ENCODE measurements around the gene CCDC182.

The CCDC182 gene

DNA sequence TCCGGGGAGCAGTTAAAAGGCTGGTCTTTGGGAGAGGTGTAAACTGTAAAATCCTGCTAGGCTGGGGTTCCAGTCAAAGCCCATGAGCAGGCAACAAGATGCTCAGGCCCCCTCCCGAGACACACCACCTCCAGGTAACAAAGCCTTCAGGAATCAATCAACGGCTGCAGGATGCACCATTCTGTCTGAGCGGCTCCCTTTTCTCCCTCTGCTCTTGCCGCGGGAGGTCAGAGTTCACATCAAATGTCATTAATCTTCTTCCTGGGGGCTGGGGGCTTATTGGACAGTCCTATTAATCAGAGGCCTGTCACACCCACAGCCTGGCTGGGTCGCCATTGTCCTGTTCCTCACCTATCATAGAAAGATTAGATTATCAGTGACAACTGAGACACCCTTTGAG lies 11.9 kb upstream of the CCDC182 start:
- H3K4me3 ChIP-seq (ENCODE audit: low read depth, low read length) = no peak overlapping the region
- H3K36me3 ChIP-seq (ENCODE audit: control insufficient read depth, insufficient read depth, low read length) = no peaks in the 10 kb centered on the region
- no peak overlapping the region for H3K27ac ChIP-seq (ENCODE audit: low read depth, low read length)
- H3K27me3 ChIP-seq (ENCODE audit: control insufficient read depth, insufficient read depth, low read length) = no peaks in the 10 kb centered on the region
- no peak overlapping the region for H3K9ac ChIP-seq (ENCODE audit: low read depth, low read length)
- peaks cover 4% of the 10 kb centered on the region for H3K4me1 ChIP-seq (ENCODE audit: control insufficient read depth, insufficient read depth, low read length)
- H3K9me3 ChIP-seq (ENCODE audit: control insufficient read depth, insufficient read depth, low read length) = no peaks in the 10 kb centered on the region

- H3K4me1 ChIP-seq (ENCODE audit: control insufficient read depth, insufficient read depth, low read length) = no peaks in the 10 kb centered on the region; the same call in 1 of the 2 replicates
- no peaks in the 10 kb centered on the region for H3K27me3 ChIP-seq (ENCODE audit: control insufficient read depth, insufficient read depth, low read length)
- no peak overlapping the region for H3K27ac ChIP-seq (ENCODE audit: low read depth, low read length)
- H3K36me3 ChIP-seq (ENCODE audit: control insufficient read depth, insufficient read depth, low read length) = no peaks in the 10 kb centered on the region
- H3K4me3 ChIP-seq (ENCODE audit: low read depth, low read length) = no peak overlapping the region
- no peaks in the 10 kb centered on the region for H3K9me3 ChIP-seq (ENCODE audit: control insufficient read depth, insufficient read depth, low read length)
- H3K9ac ChIP-seq (ENCODE audit: low read depth, low read length) = no peak overlapping the region
These were observed 10.5 kb upstream of the CCDC182 start for GRCh38 chr17:57755480-57756070.

DNA sequence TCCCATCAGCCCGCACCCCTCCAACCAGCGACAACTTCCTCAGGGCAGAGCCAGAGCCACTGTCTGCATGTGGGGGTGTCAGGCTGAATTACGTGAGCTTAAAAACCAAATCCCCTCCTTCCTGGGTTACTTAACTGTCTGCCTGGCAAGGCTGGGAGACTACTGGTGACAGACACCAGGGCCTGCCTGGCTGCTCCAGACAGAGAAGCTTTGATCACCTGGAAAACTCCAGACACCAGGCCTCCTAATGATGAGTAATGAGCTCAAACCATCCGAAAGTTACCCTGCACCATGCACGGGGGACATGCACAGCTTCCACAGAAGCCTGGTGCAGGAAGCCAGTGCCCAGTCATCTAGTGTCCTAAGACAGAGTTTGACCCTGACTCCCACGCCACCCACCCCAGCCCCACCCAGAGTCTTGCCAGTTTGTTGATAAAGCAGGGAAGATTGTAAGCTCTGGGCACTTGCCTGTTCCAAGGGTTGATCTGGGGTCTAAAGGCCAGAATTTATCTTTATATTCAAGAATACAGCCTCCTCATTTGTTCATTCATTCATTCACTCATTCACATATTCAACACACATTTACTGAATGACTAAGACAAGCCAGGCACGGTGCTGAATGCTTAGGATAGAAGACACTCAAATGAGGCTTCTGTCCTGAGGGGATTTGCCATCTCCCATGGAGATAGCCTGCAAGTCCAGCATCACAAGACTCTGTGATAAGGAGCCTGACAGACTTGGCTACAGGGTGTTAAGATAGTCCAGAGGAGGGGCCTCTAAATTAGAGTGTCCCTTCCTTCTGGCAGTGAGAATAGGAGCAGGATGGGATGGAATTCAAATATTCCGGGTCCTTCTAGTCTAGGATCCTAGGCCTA lies 7.2 kb upstream of the CCDC182 start:
- Histone ChIP-seq H3K9me3 (ENCODE audit: control insufficient read depth, insufficient read depth, low read length) (no peaks in the 10 kb centered on the region), H3K27ac (ENCODE audit: low read depth, low read length) (no peak overlapping the region), H3K36me3 (ENCODE audit: control insufficient read depth, insufficient read depth, low read length) (no peaks in the 10 kb centered on the region), H3K4me1 (ENCODE audit: control insufficient read depth, insufficient read depth, low read length) (no peaks in the 10 kb centered on the region; the same call in 1 of the 2 replicates), H3K4me3 (ENCODE audit: low read depth, low read length) (no peak overlapping the region), H3K9ac (ENCODE audit: low read depth, low read length) (no peak overlapping the region), H3K27me3 (ENCODE audit: control insufficient read depth, insufficient read depth, low read length) (no peaks in the 10 kb centered on the region)

- no peaks in the 10 kb centered on the region for H3K9me3 ChIP-seq (ENCODE audit: control insufficient read depth, insufficient read depth, low read length)
- H3K4me1 ChIP-seq (ENCODE audit: control insufficient read depth, insufficient read depth, low read length) = no peaks in the 10 kb centered on the region; the same call in 1 of the 2 replicates
- H3K27ac ChIP-seq (ENCODE audit: low read depth, low read length) = no peak overlapping the region
- no peaks in the 10 kb centered on the region for H3K36me3 ChIP-seq (ENCODE audit: control insufficient read depth, insufficient read depth, low read length)
- no peaks in the 10 kb centered on the region for H3K27me3 ChIP-seq (ENCODE audit: control insufficient read depth, insufficient read depth, low read length)
- no peak overlapping the region for H3K4me3 ChIP-seq (ENCODE audit: low read depth, low read length)
- H3K9ac ChIP-seq (ENCODE audit: low read depth, low read length) = no peak overlapping the region
These were observed 6.4 kb upstream of the CCDC182 start for GRCh38 chr17:57751348-57751971.

- no peak overlapping the region for H3K4me3 ChIP-seq (ENCODE audit: low read depth, low read length)
- H3K9ac ChIP-seq (ENCODE audit: low read depth, low read length) = no peak overlapping the region
- H3K4me1 ChIP-seq (ENCODE audit: control insufficient read depth, insufficient read depth, low read length) = no peaks in the 10 kb centered on the region; the same call in 1 of the 2 replicates
- no peaks in the 10 kb centered on the region for H3K36me3 ChIP-seq (ENCODE audit: control insufficient read depth, insufficient read depth, low read length)
- no peaks in the 10 kb centered on the region for H3K27me3 ChIP-seq (ENCODE audit: control insufficient read depth, insufficient read depth, low read length)
- no peak overlapping the region for H3K27ac ChIP-seq (ENCODE audit: low read depth, low read length)
- H3K9me3 ChIP-seq (ENCODE audit: control insufficient read depth, insufficient read depth, low read length) = no peaks in the 10 kb centered on the region
These were observed 5.8 kb upstream of the CCDC182 start for GRCh38 chr17:57750895-57751294.

- no peak overlapping the region for H3K9ac ChIP-seq (ENCODE audit: low read depth, low read length)
These were observed 5.2 kb upstream of the CCDC182 start for GRCh38 chr17:57750109-57750871.

DNA sequence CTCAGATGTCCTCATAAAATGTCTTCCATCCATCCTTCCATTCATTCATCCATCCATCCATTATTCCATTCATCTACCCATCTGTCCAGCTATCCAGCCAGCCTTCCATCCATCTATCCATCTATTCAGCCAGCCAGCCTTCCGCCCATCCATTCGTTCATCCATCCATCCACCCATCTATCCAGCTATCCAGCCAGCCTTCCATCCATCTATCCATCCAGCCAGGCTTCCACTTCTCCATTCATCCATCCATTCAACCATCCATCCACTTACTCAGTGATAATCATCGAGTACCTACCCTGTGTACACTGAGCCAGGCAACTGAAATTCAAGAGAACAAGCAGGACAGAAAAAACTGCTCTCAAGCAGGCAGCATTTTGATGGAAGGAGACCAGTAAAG lies 4.6 kb upstream of the CCDC182 start:
- H3K4me3 ChIP-seq (ENCODE audit: low read depth, low read length) = no peak overlapping the region
- H3K9me3 ChIP-seq (ENCODE audit: control insufficient read depth, insufficient read depth, low read length) = no peaks in the 10 kb centered on the region
- no peaks in the 10 kb centered on the region for H3K36me3 ChIP-seq (ENCODE audit: control insufficient read depth, insufficient read depth, low read length)
- H3K27me3 ChIP-seq (ENCODE audit: control insufficient read depth, insufficient read depth, low read length) = no peaks in the 10 kb centered on the region
- H3K27ac ChIP-seq (ENCODE audit: low read depth, low read length) = no peak overlapping the region
- no peak overlapping the region for H3K9ac ChIP-seq (ENCODE audit: low read depth, low read length)
- H3K4me1 ChIP-seq (ENCODE audit: control insufficient read depth, insufficient read depth, low read length) = no peaks in the 10 kb centered on the region; the same call in 1 of the 2 replicates

More at GRCh38 chr17:57750109-57750871, 5.2 kb upstream of the CCDC182 start:
- no peaks in the 10 kb centered on the region; the same call in 1 of the 2 replicates for H3K4me1 ChIP-seq (ENCODE audit: control insufficient read depth, insufficient read depth, low read length)
- H3K27ac ChIP-seq (ENCODE audit: low read depth, low read length) = no peak overlapping the region
- no peaks in the 10 kb centered on the region for H3K36me3 ChIP-seq (ENCODE audit: control insufficient read depth, insufficient read depth, low read length)
- no peaks in the 10 kb centered on the region for H3K9me3 ChIP-seq (ENCODE audit: control insufficient read depth, insufficient read depth, low read length)
- H3K4me3 ChIP-seq (ENCODE audit: low read depth, low read length) = no peak overlapping the region
- H3K27me3 ChIP-seq (ENCODE audit: control insufficient read depth, insufficient read depth, low read length) = no peaks in the 10 kb centered on the region

GRCh38 chr17:57747221-57748017 lies 2.3 kb upstream of the CCDC182 start:
- H3K4me1 ChIP-seq (ENCODE audit: control insufficient read depth, insufficient read depth, low read length) = no peaks in the 10 kb centered on the region; the same call in 1 of the 2 replicates

GRCh38 chr17:57746221-57746620 lies 1.1 kb upstream of the CCDC182 start:
- no peak overlapping the region for H3K9ac ChIP-seq (ENCODE audit: low read depth, low read length)
- no peaks in the 10 kb centered on the region; the same call in 1 of the 2 replicates for H3K4me1 ChIP-seq (ENCODE audit: control insufficient read depth, insufficient read depth, low read length)
- H3K27ac ChIP-seq (ENCODE audit: low read depth, low read length) = no peak overlapping the region
- no peaks in the 10 kb centered on the region for H3K9me3 ChIP-seq (ENCODE audit: control insufficient read depth, insufficient read depth, low read length)
- H3K36me3 ChIP-seq (ENCODE audit: control insufficient read depth, insufficient read depth, low read length) = no peaks in the 10 kb centered on the region
- no peak overlapping the region for H3K4me3 ChIP-seq (ENCODE audit: low read depth, low read length)
- H3K27me3 ChIP-seq (ENCODE audit: control insufficient read depth, insufficient read depth, low read length) = no peaks in the 10 kb centered on the region

More at GRCh38 chr17:57747221-57748017, 2.3 kb upstream of the CCDC182 start:
- H3K36me3 ChIP-seq (ENCODE audit: control insufficient read depth, insufficient read depth, low read length) = no peaks in the 10 kb centered on the region
- no peaks in the 10 kb centered on the region for H3K9me3 ChIP-seq (ENCODE audit: control insufficient read depth, insufficient read depth, low read length)
- no peak overlapping the region for H3K27ac ChIP-seq (ENCODE audit: low read depth, low read length)
- H3K4me3 ChIP-seq (ENCODE audit: low read depth, low read length) = no peak overlapping the region
- H3K9ac ChIP-seq (ENCODE audit: low read depth, low read length) = no peak overlapping the region
- no peaks in the 10 kb centered on the region for H3K27me3 ChIP-seq (ENCODE audit: control insufficient read depth, insufficient read depth, low read length)

Data from HUES48 (cell line).